Peyer's patch (tissue), 4 donors: ENCODE measurements around the gene SPEM1. TPM values are rescaled to one million over a fixed set of nuclear protein-coding genes. Genes with fewer than 3 reads are reported as not detected.

ENCODE experiments used
- DNase-seq, 3 donors: peaks; one replicate each; pipeline ENCODE4 v3.0.0-alpha.2; 2017 to 2019
- H3K27ac ChIP-seq, 4 donors: fragments of 200-600 bp; sonication (generic); one replicate each; pipeline ENCODE4 v1.5.1; 2016 to 2019
- H3K27me3 ChIP-seq, 2 donors: fragments of 200-600 bp; sonication (generic); one replicate each; pipeline ENCODE4 v1.5.1; 2019
- H3K36me3 ChIP-seq, 3 donors: fragments of 200-600 bp; sonication (generic); one replicate each; pipeline ENCODE4 v1.5.1; 2016 to 2019
- H3K4me1 ChIP-seq, 4 donors: fragments of 200-600 bp; sonication (generic); one replicate each; pipeline ENCODE4 v1.5.1; 2016 to 2019
- H3K4me3 ChIP-seq, 4 donors: fragments of 200-600 bp; sonication (generic); 1 replicate in 3 of 4; 2 replicates in 1 of 4; pipeline ENCODE4 v1.5.1; 2016 to 2019; ENCODE audit warnings: mild to moderate bottlenecking in 1 of 4
- H3K9me3 ChIP-seq, 4 donors: fragments of 200-600 bp; sonication (generic); one replicate each; pipeline ENCODE4 v1.5.1; 2016 to 2019; ENCODE audit warnings: mild to moderate bottlenecking in 1 of 4
- POLR2A ChIP-seq, 2 donors: fragments of 450-650 bp; IDR thresholded peaks; one replicate each; pipeline ENCODE4 v1.5.1; 2017; ENCODE audit warnings: antibody characterized with exemption in 2 of 2, mild to moderate bottlenecking in 2 of 2, moderate library complexity in 2 of 2
- total RNA-seq, 4 donors: library from RNA; depleted of rRNA; stranded (reverse); fragments of >200 nt; gene quantifications; one replicate each; pipeline ENCODE4 v1.1.0, GENCODE V29; 2016
- TF ChIP-seq, protein P1 (sequence below), 6 experiments: fragments of 450-650 bp in 4 of 6; fragments of 200-600 bp in 2 of 6; sonication (generic) in 1 of 6; IDR thresholded peaks; one replicate each; pipeline ENCODE4 v1.5.1; 2017 to 2019; ENCODE audit warnings: antibody characterized with exemption in 6 of 6, mild to moderate bottlenecking in 3 of 6, moderate library complexity in 1 of 6

The SPEM1 gene
- total RNA-seq, 4 donors from 2014 or later: not detected

DNA sequence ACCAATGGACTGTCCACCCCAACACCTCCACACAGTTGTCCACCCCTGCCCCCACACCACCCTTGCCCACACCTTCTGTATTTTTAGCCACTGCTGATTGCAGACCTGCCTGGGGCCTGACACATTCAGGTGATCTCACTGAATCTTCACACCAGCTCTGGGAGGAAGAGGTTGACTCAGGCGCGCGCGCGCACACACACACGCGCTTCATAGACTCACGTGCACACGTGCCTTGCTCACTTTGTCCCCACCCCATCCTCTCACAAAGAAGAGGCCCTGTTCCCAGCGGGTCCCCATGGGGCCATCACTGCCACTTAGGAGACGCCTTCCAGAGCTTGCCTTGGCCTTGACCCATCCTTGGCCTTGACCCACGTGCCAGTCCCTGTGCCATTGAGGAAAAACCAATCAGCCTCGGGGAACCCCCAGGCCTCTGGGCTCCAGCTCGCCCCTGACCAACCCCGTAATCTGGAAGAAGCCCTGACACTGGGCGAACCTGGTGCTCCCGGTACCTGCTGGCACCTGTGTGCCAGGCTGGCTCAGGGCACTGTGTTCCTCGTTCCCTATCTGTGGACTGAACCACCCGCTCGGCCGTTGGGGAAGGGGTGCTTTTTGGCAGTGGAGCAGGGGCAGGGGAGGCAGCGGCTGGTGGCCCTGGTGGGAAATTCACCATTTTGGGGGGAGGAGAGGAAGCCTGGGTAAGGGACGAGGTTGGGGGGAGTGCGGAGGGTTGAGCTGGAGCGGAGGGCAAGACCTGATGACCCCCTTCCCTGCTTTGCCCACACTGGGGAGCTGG lies 9.3 kb upstream of the SPEM1 start:
- no peaks in the 10 kb centered on the region for H3K9me3 ChIP-seq
- H3K27me3 ChIP-seq: no peaks in the 10 kb centered on the region
- TF ChIP-seq POLR2A (IDR thresholded peaks at IDR 0.05): no peak
- TF ChIP-seq, protein P1, sequence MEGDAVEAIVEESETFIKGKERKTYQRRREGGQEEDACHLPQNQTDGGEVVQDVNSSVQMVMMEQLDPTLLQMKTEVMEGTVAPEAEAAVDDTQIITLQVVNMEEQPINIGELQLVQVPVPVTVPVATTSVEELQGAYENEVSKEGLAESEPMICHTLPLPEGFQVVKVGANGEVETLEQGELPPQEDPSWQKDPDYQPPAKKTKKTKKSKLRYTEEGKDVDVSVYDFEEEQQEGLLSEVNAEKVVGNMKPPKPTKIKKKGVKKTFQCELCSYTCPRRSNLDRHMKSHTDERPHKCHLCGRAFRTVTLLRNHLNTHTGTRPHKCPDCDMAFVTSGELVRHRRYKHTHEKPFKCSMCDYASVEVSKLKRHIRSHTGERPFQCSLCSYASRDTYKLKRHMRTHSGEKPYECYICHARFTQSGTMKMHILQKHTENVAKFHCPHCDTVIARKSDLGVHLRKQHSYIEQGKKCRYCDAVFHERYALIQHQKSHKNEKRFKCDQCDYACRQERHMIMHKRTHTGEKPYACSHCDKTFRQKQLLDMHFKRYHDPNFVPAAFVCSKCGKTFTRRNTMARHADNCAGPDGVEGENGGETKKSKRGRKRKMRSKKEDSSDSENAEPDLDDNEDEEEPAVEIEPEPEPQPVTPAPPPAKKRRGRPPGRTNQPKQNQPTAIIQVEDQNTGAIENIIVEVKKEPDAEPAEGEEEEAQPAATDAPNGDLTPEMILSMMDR (IDR thresholded peaks at IDR 0.05): no peak
- H3K4me1 ChIP-seq: no peaks in the 10 kb centered on the region
- no peak overlapping the region for H3K4me3 ChIP-seq
- no peak overlapping the region for H3K27ac ChIP-seq
- no peaks in the 10 kb centered on the region for H3K36me3 ChIP-seq
- no peak for DNase-seq

DNA sequence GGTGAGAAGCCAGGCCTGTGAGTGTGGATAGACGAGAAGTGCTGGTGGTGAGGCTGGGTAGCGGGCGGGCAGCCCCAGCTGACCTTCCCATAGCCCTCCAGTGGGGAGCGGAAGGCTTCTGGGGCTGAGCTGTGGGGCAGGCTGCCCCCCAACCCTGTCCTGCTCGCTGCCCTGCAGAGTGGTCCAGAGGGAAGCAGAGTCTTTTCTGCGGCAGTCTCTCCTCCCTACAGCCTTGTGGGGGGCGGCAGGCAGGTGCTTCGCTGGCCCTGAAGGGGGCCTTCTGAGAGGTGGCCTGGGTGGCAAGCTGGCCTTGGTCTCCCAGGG lies 8.7 kb upstream of the SPEM1 start:
- no peak overlapping the region for H3K4me3 ChIP-seq
- no peaks in the 10 kb centered on the region for H3K4me1 ChIP-seq
- H3K9me3 ChIP-seq: no peaks in the 10 kb centered on the region
- H3K27me3 ChIP-seq: no peaks in the 10 kb centered on the region
- no peak overlapping the region for H3K27ac ChIP-seq
- no peak for DNase-seq
- H3K36me3 ChIP-seq: no peaks in the 10 kb centered on the region
- TF ChIP-seq, protein P1 (IDR thresholded peaks at IDR 0.05): no peak
- no peak for TF ChIP-seq POLR2A (IDR thresholded peaks at IDR 0.05)

DNA sequence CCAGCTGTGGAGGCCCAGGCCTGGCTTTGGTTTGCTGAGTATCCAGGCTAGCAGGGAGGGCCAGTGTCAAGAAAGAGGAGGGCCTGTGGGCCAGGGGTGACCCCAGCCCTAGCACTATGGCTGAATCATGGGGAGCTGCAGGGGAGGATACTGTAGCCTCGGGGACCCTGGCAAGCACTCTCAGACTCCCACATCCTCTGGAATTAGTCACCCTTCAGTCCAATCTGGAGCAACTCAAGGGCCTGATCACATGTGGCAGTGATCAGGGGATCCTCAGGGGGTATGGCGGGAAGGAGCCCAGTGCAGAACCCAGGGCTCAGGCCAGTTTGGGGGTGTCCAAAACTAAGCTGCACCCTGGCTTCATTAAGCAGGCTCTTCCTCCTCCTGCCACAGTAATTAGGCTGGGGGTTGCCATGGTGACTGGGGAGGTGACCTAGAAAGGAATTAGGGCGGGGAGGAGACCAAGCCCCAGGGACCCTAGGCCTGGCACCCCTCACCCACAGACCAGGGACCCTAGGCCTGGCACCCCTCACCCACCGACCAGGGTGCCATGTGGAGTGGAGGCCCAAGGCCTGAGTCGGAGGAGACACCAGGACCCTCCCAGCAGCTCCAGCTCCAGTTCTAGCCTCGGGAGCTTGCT lies 6.7 kb upstream of the SPEM1 start:
- Histone ChIP-seq H3K4me3 (no peak overlapping the region), H3K4me1 (no peaks in the 10 kb centered on the region), H3K9me3 (no peaks in the 10 kb centered on the region), H3K27ac (no peak overlapping the region), H3K36me3 (no peaks in the 10 kb centered on the region), H3K27me3 (no peaks in the 10 kb centered on the region)
- no peak for DNase-seq
- TF ChIP-seq, protein P1 (IDR thresholded peaks at IDR 0.05): no peak
- TF ChIP-seq POLR2A (IDR thresholded peaks at IDR 0.05): no peak

DNA sequence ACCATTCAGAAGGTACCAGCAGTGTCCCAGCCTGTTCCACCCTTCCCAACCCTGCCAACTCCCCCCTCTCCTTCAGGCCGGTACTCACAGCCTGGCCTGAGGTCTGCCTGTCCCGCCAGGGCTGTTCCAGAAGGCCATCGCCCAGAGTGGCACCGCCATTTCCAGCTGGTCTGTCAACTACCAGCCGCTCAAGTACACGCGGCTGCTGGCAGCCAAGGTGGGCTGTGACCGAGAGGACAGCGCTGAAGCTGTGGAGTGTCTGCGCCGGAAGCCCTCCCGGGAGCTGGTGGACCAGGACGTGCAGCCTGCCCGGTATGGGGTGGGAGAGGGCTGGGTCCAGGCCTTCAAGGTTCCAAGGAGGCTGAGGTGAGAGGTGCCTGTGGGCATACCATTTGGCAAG lies 5.3 kb upstream of the SPEM1 start:
- no peak overlapping the region for H3K4me3 ChIP-seq
- H3K36me3 ChIP-seq: no peaks in the 10 kb centered on the region
- no peaks in the 10 kb centered on the region for H3K27me3 ChIP-seq
- no peak for DNase-seq
- no peak for TF ChIP-seq POLR2A (IDR thresholded peaks at IDR 0.05)
- TF ChIP-seq, protein P1 (IDR thresholded peaks at IDR 0.05): no peak
- H3K27ac ChIP-seq: no peak overlapping the region
- H3K9me3 ChIP-seq: no peaks in the 10 kb centered on the region
- H3K4me1 ChIP-seq: no peaks in the 10 kb centered on the region

DNA sequence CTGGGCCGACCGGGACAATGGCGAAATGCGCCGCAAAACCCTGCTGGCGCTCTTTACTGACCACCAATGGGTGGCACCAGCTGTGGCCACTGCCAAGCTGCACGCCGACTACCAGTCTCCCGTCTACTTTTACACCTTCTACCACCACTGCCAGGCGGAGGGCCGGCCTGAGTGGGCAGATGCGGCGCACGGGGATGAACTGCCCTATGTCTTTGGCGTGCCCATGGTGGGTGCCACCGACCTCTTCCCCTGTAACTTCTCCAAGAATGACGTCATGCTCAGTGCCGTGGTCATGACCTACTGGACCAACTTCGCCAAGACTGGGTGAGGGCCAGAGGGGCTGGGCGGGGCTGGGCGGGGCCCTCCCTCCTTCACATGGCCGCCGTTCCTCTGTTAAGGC lies 4.3 kb upstream of the SPEM1 start:
- Histone ChIP-seq H3K4me3 (no peak overlapping the region), H3K27ac (no peak overlapping the region), H3K27me3 (no peaks in the 10 kb centered on the region), H3K36me3 (no peaks in the 10 kb centered on the region), H3K9me3 (no peaks in the 10 kb centered on the region), H3K4me1 (no peaks in the 10 kb centered on the region)
- TF ChIP-seq, protein P1 (IDR thresholded peaks at IDR 0.05): no peak
- TF ChIP-seq POLR2A (IDR thresholded peaks at IDR 0.05): no peak
- DNase-seq: no peak
